Lower leg skin (tissue), 3 donors: ENCODE measurements around the gene ZC3H18.

ENCODE experiments used
- CTCF ChIP-seq, 3 donors: fragments of 450-650 bp; IDR thresholded peaks; one replicate each; pipeline ENCODE4 v1.5.1; 2016; ENCODE audit warnings: antibody characterized with exemption in 3 of 3, mild to moderate bottlenecking in 3 of 3, moderate library complexity in 2 of 3
- POLR2A ChIP-seq, 2 donors: fragments of 450-650 bp; IDR thresholded peaks; one replicate each; pipeline ENCODE4 v1.6.1; 2016 to 2017; ENCODE audit warnings: antibody characterized with exemption in 2 of 2, mild to moderate bottlenecking in 1 of 2, moderate library complexity in 1 of 2

- TF ChIP-seq CTCF (IDR thresholded peaks at IDR 0.05) (no peak), POLR2A (IDR thresholded peaks at IDR 0.05) (no peak)
Observed at GRCh38 chr16:88535857-88536222, 34.4 kb upstream of the ZC3H18 start.
